ENCODE measurements around the gene GBE1.
"Not testable (repeated sequence)": the region's sequence is repeated elsewhere in the genome, so short reads cannot be mapped to it uniquely, and the experiment has no call there.

DNA sequence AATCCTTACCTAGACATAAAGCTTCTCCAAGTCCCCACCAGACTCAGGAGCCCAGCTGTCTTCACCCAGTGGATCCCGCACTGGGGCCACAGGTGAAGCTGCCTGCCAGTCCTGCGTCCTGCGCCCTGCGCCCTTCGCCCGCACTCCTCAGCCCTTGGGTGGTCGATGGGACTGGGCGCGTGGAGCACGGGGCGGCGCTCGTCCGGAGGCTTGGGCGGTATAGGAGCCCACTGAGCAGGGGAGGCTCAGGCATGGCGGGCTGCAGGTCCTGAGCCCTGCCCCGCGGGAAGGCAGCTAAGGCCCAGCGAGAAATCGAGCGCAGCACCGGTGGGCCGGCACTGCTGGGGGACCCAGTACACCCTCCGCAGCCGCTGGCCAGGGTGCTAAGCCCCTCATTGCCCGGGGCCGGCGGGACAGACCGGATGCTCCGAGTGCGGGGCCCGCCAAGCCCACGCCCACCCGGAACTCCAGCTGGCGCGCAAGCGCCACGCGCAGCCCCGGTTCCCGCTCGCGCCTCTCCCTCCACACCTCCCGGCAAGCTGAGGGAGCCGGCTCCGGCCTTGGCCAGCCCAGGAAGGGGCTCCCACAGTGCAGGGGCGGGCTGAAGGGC, 5.9 kb upstream of the GBE1 start:
- not testable (repeated sequence) for TF ChIP-seq POLR2A, CTCF, POLR2AphosphoS5, EP300 (IDR thresholded peaks at IDR 0.05)

Measured in sigmoid colon (tissue), 4 donors.